ENCODE data around the gene TRPM3.

Gene TRPM3

DNA sequence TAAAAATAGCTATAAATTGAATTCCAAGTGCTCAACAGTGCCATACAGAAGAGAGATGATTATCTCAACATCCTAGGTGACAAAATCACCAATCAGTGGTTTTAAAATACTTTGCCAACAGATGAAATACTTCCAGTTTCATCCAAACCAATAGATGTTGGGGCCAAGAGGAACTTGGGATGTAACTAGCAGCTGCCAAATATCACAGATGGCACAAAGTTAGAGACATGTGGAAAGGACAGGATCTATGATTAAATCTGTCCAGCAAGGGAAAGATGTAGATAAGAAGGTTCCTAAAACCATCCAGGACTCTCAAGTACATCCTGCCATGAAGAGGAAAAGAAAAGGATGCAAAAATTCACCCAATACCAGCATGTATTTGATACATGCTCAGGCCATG, 23.8 kb downstream of the TRPM3 start:
- DNase-seq, result no peak

GRCh38 chr9:71096421-71097108, 24.9 kb downstream of the TRPM3 start:
- no peak for DNase-seq

DNA sequence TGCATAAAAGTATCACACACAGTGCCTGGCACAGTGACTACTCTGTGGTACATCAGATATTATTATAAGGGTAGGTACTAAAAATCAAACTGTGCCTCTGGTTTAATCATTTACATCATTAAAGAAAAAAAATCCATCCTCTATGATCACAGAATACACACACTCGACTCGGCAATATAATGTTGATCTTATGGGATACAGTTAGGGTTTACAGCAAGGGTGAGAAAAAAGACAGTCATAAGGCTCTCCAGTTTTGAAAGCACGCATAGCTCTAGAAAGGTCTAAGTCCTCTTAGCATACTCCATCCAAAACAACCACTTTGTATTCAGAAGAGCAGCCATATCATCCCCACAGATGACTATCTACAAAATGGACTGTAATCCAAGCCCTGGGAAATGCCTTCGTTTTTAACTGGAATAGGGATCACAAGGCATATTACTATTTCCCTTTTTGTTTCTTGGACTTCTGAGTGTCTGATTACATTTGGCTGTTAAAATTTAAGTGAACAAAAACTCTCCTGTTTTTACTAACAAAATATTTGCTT, 26.6 kb downstream of the TRPM3 start:
- DNase-seq, result no peak

- DNase-seq, result no peak
Measured at GRCh38 chr9:71090896-71091295, 30.5 kb downstream of the TRPM3 start.

DNA sequence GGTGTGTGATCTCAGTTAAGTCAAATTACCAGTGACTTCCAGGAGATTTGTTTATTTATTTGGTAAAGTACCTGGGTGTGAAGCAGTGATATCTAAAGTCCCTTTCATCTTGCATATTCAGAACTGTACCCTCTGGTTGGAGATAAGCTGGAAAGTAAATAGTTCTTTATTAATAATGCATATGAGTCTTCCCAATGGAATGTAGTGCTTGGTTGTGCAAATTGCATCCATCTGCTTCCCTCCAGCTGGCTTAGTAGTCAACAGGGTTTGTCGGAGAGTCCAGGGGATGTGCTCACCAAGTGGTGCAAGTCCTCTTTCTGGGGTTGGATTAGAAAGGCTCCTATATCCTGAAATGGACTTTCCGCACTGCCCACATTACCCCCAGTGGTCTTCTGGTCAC, 42.0 kb downstream of the TRPM3 start:
- DNase-seq, result no peak

GRCh38 chr9:71076096-71076495, 45.3 kb downstream of the TRPM3 start:
- no peak for DNase-seq

DNA sequence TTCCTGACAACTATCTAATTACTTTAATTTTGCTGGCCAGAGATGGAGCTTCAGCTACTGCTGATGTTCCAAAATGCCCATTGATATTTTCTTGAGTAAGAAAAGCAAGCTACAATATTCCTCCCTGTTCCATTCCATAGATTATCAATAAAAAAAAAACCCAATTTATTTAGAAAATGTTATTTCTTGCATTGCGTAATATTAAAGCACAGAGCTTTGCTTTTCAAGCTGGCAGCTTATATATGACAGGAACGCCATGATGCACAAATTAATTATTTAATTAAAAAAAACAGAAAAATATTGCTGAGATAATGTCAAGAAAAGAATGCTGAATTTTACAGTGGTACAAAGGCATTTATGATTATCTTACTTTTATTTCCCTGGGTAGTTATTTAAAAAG, 47.9 kb downstream of the TRPM3 start:
- no peak for DNase-seq

DNA sequence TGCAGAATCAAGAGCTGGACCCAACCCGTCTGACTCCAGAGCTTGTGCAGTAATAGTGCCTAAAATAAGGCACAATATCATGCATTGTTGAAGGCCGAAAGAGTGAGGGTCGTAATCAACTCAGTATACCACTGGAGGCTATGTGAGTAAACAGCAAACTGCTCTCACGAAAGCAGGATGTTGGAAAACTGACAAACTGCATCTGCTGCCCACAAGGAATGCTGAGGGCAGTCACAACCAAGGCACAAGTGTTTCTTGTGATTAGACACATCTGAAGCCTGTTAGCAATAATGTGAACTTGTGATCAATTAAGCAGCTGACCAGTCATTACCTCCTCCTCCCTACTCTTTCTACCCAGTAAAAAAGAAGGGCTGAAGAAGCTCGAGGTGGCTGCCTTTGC, 48.8 kb downstream of the TRPM3 start:
- no peak for DNase-seq

- DNase-seq, result no peak
Measured at GRCh38 chr9:71071633-71072032, 49.8 kb downstream of the TRPM3 start.

GRCh38 chr9:71058660-71059059, 62.8 kb downstream of the TRPM3 start:
- no peak for DNase-seq

GRCh38 chr9:71052287-71052686, 69.1 kb downstream of the TRPM3 start:
- DNase-seq, result no peak

- no peak for DNase-seq
Measured at GRCh38 chr9:71048280-71048679, 73.1 kb downstream of the TRPM3 start.

- no peak for DNase-seq
Measured at GRCh38 chr9:71042448-71042990, 78.9 kb downstream of the TRPM3 start.

GRCh38 chr9:71037521-71037920, 83.9 kb downstream of the TRPM3 start:
- no peak for DNase-seq

DNA sequence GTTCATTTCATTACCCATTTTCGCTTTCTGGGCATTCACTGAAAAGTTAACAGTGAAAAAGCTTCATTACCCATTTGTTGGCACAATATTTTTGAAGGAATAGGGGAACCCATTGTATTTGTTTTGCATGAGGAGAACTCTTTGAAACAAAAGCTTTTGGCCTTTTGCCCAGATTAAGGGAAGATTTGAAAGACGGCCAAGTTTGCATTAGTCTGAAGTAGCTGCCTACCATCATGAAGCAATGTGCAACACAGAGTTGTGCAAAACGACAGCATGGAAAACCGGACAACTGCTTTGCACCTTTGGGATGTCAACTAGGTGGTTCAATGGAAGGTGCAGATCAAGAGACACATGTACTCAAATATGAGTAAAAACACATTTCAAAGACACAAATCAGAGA, 84.9 kb downstream of the TRPM3 start:
- no peak for DNase-seq

DNA sequence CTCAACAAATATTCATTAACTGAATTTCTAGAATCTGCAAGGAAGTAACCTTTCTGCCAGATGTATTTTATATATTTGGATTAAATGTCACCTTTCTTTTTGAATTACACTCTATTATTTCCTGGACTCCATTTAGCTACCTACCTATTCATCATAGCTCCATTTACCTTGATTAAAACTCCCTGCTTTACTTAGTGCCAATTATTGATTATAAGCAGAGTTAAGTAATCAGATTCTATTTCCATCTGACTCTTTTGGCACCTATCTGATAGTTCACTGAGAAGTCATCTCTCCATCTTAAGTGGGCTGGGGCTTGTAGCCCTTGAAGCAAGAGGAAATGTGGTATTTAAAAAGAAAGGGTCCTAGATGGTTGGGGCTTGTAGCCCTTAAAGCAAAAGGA, 88.6 kb downstream of the TRPM3 start:
- no peak for DNase-seq

GRCh38 chr9:71025728-71026127, 95.7 kb downstream of the TRPM3 start:
- no peak for DNase-seq

GRCh38 chr9:71025201-71025600, 96.2 kb downstream of the TRPM3 start:
- DNase-seq, result no peak

GRCh38 chr9:71010258-71010657, 111.2 kb downstream of the TRPM3 start:
- DNase-seq, result no peak

DNA sequence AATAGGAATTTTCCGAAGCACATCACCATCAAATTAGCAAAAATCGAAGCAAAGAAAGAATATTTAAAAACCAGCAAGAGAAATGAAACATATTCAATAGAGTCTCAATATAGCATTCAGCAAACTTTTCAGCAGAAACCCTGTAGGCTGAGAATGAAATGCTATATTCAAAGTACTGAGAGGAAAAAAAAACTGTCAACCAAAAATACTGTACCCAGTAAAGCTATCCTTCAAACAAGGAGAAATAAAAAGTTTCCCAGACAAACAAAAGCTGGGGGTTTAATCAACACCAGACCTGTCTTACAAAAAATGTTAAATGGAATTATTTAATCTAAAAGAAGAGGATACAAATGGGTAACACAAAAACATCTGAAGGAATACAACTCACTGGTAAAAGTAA, 116.0 kb downstream of the TRPM3 start:
- no peak for DNase-seq

DNA sequence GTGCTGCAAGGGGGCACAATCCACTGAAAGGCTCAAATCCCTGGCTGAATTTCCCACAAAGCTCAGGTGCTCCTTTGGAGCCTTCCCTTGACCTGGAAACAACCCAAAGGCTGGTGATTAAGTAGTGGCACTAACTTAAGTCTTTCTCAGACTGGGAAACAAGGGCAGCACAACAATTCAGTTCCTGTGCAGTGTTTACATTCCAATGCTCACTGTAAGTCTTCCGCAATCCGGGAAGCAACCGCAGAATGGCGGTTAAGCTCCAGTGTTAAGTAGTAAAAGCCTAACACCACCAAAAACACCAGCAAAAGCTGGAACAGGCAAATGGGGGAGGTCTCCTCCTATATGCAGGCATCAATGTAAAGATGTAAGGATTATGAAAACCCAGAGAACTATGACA, 117.2 kb downstream of the TRPM3 start:
- no peak for DNase-seq

DNA sequence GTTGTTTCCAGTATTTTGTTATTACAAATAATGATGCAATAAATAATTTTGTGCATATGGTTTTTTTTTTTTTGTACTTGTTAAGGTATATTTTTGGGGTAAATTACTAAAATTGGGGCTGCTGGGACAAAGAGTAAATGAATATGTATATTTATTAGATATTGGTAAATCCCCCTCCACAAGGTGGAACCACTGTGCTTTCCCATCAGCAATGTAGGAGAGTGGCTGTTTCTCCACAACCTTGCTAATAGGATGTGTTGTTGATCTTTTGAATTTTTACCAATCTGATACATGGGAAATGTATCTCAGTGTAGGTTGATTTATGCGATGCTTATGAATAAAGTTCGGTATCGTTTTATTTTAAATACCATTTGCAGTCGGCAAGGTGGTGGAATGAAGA, 118.1 kb downstream of the TRPM3 start:
- no peak for DNase-seq

- no peak for DNase-seq
Measured at GRCh38 chr9:71001780-71002386, 119.5 kb downstream of the TRPM3 start.

GRCh38 chr9:70998962-70999361, 122.5 kb downstream of the TRPM3 start:
- no peak for DNase-seq

GRCh38 chr9:70995511-70995910, 125.9 kb downstream of the TRPM3 start:
- DNase-seq, result no peak
